Cerebellar nuclear complex (tissue), 1 donor: Measurements from ENCODE around the gene SEC14L2.
"Not testable (repeated sequence)": the region's sequence is repeated elsewhere in the genome, so short reads cannot be mapped to it uniquely, and the experiment has no call there.

Experiments
- DNase-seq, 2 experiments: peaks; one replicate each; lab custom pipeline; 2025; lab: John Stamatoyannopoulos, UW

Gene SEC14L2

GRCh38 chr22:30426388-30427353 is 29.9 kb downstream of the SEC14L2 start:
- peak in 1 of 2 experiments; percentile 10 for DNase-seq

- DNase-seq = no peak
Measured at GRCh38 chr22:30427871-30428270, 31.1 kb downstream of the SEC14L2 start.

GRCh38 chr22:30429887-30430286 is 33.1 kb downstream of the SEC14L2 start:
- no peak for DNase-seq

- no peak for DNase-seq
Measured at GRCh38 chr22:30430933-30431332, 34.1 kb downstream of the SEC14L2 start.

GRCh38 chr22:30432096-30432495 is 35.3 kb downstream of the SEC14L2 start:
- DNase-seq = no peak

GRCh38 chr22:30432520-30432919 is 35.7 kb downstream of the SEC14L2 start:
- no peak for DNase-seq

GRCh38 chr22:30433227-30433626 is 36.4 kb downstream of the SEC14L2 start:
- no peak for DNase-seq

- no peak for DNase-seq
Measured at GRCh38 chr22:30433773-30434172, 37.0 kb downstream of the SEC14L2 start.

GRCh38 chr22:30434843-30435242 is 38.0 kb downstream of the SEC14L2 start:
- no peak for DNase-seq

GRCh38 chr22:30435674-30436126 is 38.9 kb downstream of the SEC14L2 start:
- no peak for DNase-seq

- no peak for DNase-seq
Measured at GRCh38 chr22:30436196-30436595, 39.4 kb downstream of the SEC14L2 start.

- no peak for DNase-seq
Measured at GRCh38 chr22:30438559-30438958, 41.7 kb downstream of the SEC14L2 start.

GRCh38 chr22:30439226-30439625 is 42.4 kb downstream of the SEC14L2 start:
- no peak for DNase-seq

- DNase-seq = no peak
Measured at GRCh38 chr22:30439836-30440235, 43.0 kb downstream of the SEC14L2 start.

- DNase-seq = no peak
Measured at GRCh38 chr22:30441088-30441487, 44.3 kb downstream of the SEC14L2 start.

GRCh38 chr22:30444632-30445437 is 48.0 kb downstream of the SEC14L2 start:
- DNase-seq = no peak

- no peak for DNase-seq
Measured at GRCh38 chr22:30445438-30446145, 48.8 kb downstream of the SEC14L2 start.

GRCh38 chr22:30447656-30448055 is 50.8 kb downstream of the SEC14L2 start:
- DNase-seq = no peak

GRCh38 chr22:30451488-30451887 is 54.7 kb downstream of the SEC14L2 start:
- DNase-seq = not testable (repeated sequence)

GRCh38 chr22:30452861-30453260 is 56.0 kb downstream of the SEC14L2 start:
- DNase-seq = no peak

- DNase-seq = no peak
Measured at GRCh38 chr22:30453731-30454510, 57.1 kb downstream of the SEC14L2 start.
